K562 (cell line): ENCODE results near the gene PRMT2. TPM values are rescaled to one million over a fixed set of nuclear protein-coding genes. Genes with fewer than 3 reads are reported as not detected.

Experiments used
- ARID1B ChIP-seq: fragments of 450-650 bp; IDR thresholded peaks from 2 replicates; pipeline ENCODE4 v1.6.1; 2016; ENCODE audit warnings: antibody characterized with exemption, mild to moderate bottlenecking, inconsistent platforms
- CBFA2T2 ChIP-seq: fragments of 450-650 bp; conservative IDR thresholded peaks from 2 replicates; pipeline ENCODE4 v1.6.1; 2017; ENCODE audit warnings: mild to moderate bottlenecking
- DPF2 ChIP-seq: fragments of 450-650 bp; IDR thresholded peaks from 2 replicates; pipeline ENCODE4 v1.6.1; 2016
- KDM1A ChIP-seq, 2 experiments: fragments of 450-650 bp; IDR thresholded peaks; 2 replicates each; pipeline ENCODE4 v1.6.1; 2016; ENCODE audit warnings: mild to moderate bottlenecking in 2 of 2
- PYGO2 ChIP-seq: fragments of 450-650 bp; IDR thresholded peaks from 2 replicates; pipeline ENCODE4 v1.6.1; 2016; ENCODE audit warnings: mild to moderate bottlenecking, missing genetic modification characterization, moderate library complexity, missing compliant biosample characterization
- TRIM24 ChIP-seq, 2 experiments: fragments of 450-650 bp; IDR thresholded peaks; 2 replicates each; pipeline ENCODE4 v1.6.1; 2016
- polyA plus RNA-seq, 8 experiments: library from polyadenylated mRNA; depleted of rRNA in 4 of 8; stranded (reverse) in 5 of 8; unstranded in 3 of 8; fragments of >200 nt; fragmentation: Nextera tagmentation in 2 of 8; fragmentation: Illumina TruSeq in 1 of 8; extraction: Ambion mirVana in 2 of 8; extraction: Trizol in 1 of 8; gene quantifications; 2 replicates each; pipeline versions ENCODE4 v1.2.1 to v1.2.3, GENCODE V29; 2011 to 2014; ENCODE audit warnings: inconsistent platforms in 1 of 8, missing spikeins in 1 of 8
- total RNA-seq, 7 experiments: library from RNA; depleted of rRNA in 6 of 7; stranded (reverse); fragments of >200 nt in 6 of 7; fragmentation: Illumina TruSeq in 2 of 7; extraction: Trizol in 2 of 7; gene quantifications; 2 replicates each; pipeline versions ENCODE4 v1.2.1 to v1.2.3, GENCODE V29; 2011 to 2021; ENCODE audit warnings: low replicate concordance in 1 of 7
- TF ChIP-seq, protein P1 (sequence below): sonication (generic); formaldehyde crosslinking; IDR thresholded peaks from 2 replicates; pipeline ENCODE4 v1.8.0; 2023; ENCODE audit warnings: missing genetic modification reagents, mild to moderate bottlenecking, borderline replicate concordance

Gene PRMT2
- total and polyA plus RNA-seq, 9 of the 15 experiments (the other 6 are each of a cell fraction or from before 2014, with no cell fraction given): 37.2 to 85.7 (median 59.3) TPM

DNA sequence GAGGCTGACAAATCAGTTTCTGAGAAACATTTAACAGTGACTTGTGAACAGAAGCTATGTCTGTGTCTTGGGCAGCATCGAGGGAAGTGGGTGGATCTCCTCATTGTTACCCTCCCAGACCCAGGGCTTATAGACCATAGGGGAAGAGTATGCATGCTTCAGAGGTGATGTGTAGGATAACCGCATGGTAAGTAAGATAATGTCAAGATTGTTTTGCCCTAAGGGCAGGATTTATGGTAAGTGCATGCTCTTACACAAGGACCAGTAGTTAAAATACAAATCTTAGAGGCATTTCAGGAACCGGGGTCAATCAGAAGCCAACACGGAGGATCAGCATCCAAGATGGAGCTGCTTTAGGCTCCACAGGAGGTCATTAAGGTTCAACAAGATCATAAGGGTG, 7.7 kb upstream of the PRMT2 start (continued):
- TF ChIP-seq, protein P1, sequence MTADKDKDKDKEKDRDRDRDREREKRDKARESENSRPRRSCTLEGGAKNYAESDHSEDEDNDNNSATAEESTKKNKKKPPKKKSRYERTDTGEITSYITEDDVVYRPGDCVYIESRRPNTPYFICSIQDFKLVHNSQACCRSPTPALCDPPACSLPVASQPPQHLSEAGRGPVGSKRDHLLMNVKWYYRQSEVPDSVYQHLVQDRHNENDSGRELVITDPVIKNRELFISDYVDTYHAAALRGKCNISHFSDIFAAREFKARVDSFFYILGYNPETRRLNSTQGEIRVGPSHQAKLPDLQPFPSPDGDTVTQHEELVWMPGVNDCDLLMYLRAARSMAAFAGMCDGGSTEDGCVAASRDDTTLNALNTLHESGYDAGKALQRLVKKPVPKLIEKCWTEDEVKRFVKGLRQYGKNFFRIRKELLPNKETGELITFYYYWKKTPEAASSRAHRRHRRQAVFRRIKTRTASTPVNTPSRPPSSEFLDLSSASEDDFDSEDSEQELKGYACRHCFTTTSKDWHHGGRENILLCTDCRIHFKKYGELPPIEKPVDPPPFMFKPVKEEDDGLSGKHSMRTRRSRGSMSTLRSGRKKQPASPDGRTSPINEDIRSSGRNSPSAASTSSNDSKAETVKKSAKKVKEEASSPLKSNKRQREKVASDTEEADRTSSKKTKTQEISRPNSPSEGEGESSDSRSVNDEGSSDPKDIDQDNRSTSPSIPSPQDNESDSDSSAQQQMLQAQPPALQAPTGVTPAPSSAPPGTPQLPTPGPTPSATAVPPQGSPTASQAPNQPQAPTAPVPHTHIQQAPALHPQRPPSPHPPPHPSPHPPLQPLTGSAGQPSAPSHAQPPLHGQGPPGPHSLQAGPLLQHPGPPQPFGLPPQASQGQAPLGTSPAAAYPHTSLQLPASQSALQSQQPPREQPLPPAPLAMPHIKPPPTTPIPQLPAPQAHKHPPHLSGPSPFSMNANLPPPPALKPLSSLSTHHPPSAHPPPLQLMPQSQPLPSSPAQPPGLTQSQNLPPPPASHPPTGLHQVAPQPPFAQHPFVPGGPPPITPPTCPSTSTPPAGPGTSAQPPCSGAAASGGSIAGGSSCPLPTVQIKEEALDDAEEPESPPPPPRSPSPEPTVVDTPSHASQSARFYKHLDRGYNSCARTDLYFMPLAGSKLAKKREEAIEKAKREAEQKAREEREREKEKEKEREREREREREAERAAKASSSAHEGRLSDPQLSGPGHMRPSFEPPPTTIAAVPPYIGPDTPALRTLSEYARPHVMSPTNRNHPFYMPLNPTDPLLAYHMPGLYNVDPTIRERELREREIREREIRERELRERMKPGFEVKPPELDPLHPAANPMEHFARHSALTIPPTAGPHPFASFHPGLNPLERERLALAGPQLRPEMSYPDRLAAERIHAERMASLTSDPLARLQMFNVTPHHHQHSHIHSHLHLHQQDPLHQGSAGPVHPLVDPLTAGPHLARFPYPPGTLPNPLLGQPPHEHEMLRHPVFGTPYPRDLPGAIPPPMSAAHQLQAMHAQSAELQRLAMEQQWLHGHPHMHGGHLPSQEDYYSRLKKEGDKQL (CRISPR knock-in tag): no peak
- TF ChIP-seq DPF2 (peak; percentile 38; the same call in 1 of the 2 replicates), CBFA2T2 (peak; percentile 35; the same call in 1 of the 2 replicates), PYGO2 (tag) (0 out of 2 replicates have a peak, but pooled peaks have one; percentile 28), TRIM24 (IDR thresholded peaks at IDR 0.05) (peak in 1 of 2 experiments; percentile 20; a peak in 1 of 4 replicates), KDM1A (IDR thresholded peaks at IDR 0.05) (peak; percentile 78 to 83; a peak in 3 of 4 replicates), ARID1B (peak; percentile 70)
